ENCODE measurements around the gene TDRD9. TPM values are rescaled to one million over a fixed set of nuclear protein-coding genes. Genes with fewer than 3 reads are reported as not detected.

The TDRD9 gene
- total RNA-seq, 1 experiment from 2014 or later = 0.07 TPM

DNA sequence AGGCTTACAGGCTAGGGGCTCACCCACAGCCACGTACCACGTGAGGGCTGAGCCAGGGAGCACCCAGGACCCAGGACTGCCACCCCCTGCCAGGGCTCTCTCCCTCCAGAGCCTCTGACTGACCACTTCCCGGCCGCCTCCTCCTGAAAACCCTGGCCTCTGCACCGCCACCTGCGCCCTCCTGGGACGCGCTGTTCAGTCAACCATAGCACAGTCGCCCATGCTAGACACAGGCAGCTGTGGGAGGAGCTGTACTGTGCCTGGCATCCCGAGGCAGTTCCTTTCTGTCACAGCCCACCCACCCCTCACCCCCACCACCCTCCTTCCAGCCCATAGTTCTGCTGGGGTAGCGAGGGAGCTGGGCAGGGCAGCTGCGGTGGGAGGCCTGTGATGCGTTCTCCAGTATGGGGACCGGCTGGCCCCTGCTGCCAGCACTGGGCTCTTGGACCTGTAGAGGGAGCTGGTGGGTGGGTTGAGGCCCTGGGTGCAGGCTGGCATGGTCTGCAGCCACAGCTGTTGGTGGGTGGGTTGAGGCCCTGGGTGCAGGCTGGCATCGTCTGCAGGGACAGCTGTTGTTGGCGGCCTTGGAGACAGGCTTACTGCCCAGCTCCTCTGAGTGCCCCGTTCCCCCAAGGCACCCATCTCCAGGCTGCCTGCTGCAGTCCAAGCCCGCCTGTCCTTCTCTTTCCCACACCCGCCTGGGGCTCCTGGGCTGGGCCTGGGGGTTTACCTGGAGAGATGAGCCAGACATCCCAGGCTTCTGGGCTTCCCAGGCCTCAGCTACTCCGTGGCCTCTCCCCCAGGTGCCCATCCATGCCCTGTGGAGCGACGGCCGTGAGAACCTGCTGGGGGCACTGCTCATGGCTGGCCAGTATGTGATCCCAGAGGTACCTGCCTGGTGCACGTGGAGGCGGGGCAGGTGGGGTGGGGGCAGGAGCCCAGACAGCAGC lies 168.8 kb downstream of the TDRD9 start:
- ATAC-seq (no peak), DNase-seq (peak; percentile 21)
- Histone ChIP-seq H3K36me3 (ENCODE audit: low read depth, low read length) (no peaks in the 10 kb centered on the region), H3K4me3 (ENCODE audit: low read length) (no peak overlapping the region), H3K79me2 (ENCODE audit: low read length) (no peaks in the 10 kb centered on the region), H3K4me1 (ENCODE audit: insufficient read depth, low read length) (peaks cover 10% of the 10 kb centered on the region), H4K20me1 (ENCODE audit: low read length) (no peaks in the 10 kb centered on the region), H3F3A (ENCODE audit: low read length, unreplicated experiment) (no peaks in the 10 kb centered on the region), H2AFZ (ENCODE audit: low read length) (no peak overlapping the region), H3K27ac (ENCODE audit: low read length) (no peak overlapping the region), H3K9me2 (replicated peaks; ENCODE audit: low read length) (no peaks in the 10 kb centered on the region), H3K27me3 (ENCODE audit: low read length) (no peaks in the 10 kb centered on the region), H3K4me2 (ENCODE audit: low read length) (no peak overlapping the region), H3K9me3 (ENCODE audit: low read length) (no peaks in the 10 kb centered on the region), H3K9ac (ENCODE audit: low read length) (no peak overlapping the region)
- ChIA-PET POLR2A (ENCODE audit: unreplicated experiment) (no interaction called here), CTCF (no interaction called here)
- TF ChIP-seq, protein P1, sequence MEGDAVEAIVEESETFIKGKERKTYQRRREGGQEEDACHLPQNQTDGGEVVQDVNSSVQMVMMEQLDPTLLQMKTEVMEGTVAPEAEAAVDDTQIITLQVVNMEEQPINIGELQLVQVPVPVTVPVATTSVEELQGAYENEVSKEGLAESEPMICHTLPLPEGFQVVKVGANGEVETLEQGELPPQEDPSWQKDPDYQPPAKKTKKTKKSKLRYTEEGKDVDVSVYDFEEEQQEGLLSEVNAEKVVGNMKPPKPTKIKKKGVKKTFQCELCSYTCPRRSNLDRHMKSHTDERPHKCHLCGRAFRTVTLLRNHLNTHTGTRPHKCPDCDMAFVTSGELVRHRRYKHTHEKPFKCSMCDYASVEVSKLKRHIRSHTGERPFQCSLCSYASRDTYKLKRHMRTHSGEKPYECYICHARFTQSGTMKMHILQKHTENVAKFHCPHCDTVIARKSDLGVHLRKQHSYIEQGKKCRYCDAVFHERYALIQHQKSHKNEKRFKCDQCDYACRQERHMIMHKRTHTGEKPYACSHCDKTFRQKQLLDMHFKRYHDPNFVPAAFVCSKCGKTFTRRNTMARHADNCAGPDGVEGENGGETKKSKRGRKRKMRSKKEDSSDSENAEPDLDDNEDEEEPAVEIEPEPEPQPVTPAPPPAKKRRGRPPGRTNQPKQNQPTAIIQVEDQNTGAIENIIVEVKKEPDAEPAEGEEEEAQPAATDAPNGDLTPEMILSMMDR (conservative IDR thresholded peaks at IDR 0.05; ENCODE audit: low read depth, low read length) = 0 out of 2 replicates have a peak, but pooled peaks have one; percentile 26
- TF ChIP-seq EZH2phosphoT487 (IDR thresholded peaks at IDR 0.05; ENCODE audit: borderline replicate concordance, low read length) = no peak
- intact Hi-C loops (cut with micrococcal nuclease) = no loop called here
- BruUV-seq (replicated peaks) = no TSS peak

DNA sequence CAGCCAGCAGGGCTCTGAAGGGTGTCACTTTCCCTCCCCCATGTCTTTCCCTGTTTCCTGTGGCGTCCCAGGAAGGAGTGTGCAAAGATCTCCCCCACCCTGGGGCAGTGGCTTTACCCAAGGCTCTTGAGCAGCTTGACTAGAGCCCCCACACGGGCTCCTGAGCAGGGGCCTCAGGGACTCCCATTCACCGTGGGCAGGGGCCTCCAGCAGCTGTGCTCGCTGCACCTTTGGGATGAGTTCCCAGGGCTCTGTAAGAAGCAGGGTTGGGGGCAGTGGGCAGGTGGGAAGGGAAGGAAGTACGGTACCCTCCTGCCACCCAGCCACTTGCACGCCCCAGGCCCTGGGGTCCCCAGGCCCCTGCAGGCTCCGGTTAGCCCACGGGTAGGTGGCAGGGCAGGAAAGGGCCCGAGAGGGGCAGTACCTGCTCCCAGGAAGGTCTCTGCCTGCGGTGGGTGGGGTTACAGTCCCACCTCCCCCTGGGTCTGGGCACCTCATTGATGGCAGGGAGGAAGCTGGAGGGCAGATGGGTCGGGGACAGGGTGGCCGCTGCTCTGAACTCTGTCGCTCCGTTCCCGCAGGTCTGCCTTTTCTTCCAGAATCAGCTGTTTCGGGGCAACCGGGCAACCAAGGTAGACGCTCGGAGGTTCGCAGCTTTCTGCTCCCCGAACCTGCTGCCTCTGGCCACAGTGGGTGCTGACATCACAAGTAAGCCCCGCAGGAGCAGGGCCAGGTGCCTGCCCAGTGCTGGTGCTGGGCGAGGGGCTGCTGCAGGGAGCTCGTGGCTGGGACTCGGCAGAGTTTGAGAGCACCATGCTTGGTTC lies 170.2 kb downstream of the TDRD9 start:
- H4K20me1 ChIP-seq (ENCODE audit: low read length) = no peaks in the 10 kb centered on the region
- no peak overlapping the region for H3K9ac ChIP-seq (ENCODE audit: low read length)
- no peak overlapping the region for H3K27ac ChIP-seq (ENCODE audit: low read length)
- no peak overlapping the region for H3K4me3 ChIP-seq (ENCODE audit: low read length)
- ChIA-PET POLR2A (ENCODE audit: unreplicated experiment) (no interaction called here), CTCF (no interaction called here)
- no peaks in the 10 kb centered on the region for H3K27me3 ChIP-seq (ENCODE audit: low read length)
- H3K9me3 ChIP-seq (ENCODE audit: low read length) = no peaks in the 10 kb centered on the region
- H3K9me2 ChIP-seq (replicated peaks; ENCODE audit: low read length) = no peaks in the 10 kb centered on the region
- no peaks in the 10 kb centered on the region for H3K79me2 ChIP-seq (ENCODE audit: low read length)
- intact Hi-C loops (cut with micrococcal nuclease) = no loop called here
- BruUV-seq (replicated peaks) = no TSS peak
- no peak for DNase-seq
- H3K4me1 ChIP-seq (ENCODE audit: insufficient read depth, low read length) = peaks cover 10% of the 10 kb centered on the region
- no peak for TF ChIP-seq EZH2 (IDR thresholded peaks at IDR 0.05; ENCODE audit: low read length, unreplicated experiment)
- TF ChIP-seq, protein P1 (conservative IDR thresholded peaks at IDR 0.05; ENCODE audit: low read depth, low read length) = no peak
- TF ChIP-seq EZH2phosphoT487 (IDR thresholded peaks at IDR 0.05; ENCODE audit: borderline replicate concordance, low read length) = no peak
- no peak overlapping the region for H3K4me2 ChIP-seq (ENCODE audit: low read length)
- no peak for ATAC-seq
- no peaks in the 10 kb centered on the region for H3F3A ChIP-seq (ENCODE audit: low read length, unreplicated experiment)
- no peaks in the 10 kb centered on the region for H3K36me3 ChIP-seq (ENCODE audit: low read depth, low read length)
- no peak overlapping the region for H2AFZ ChIP-seq (ENCODE audit: low read length)
